K562 (cell line): Measurements from ENCODE around the gene HP. TPM values are rescaled to one million over a fixed set of nuclear protein-coding genes. Genes with fewer than 3 reads are reported as not detected.
A peak's percentile ranks its signal among the peaks of the same experiment; 100 is the strongest.
"Not testable (repeated sequence)": the region's sequence is repeated elsewhere in the genome, so short reads cannot be mapped to it uniquely, and the experiment has no call there.

Source experiments
- ATAC-seq: fragments of 200-7000 bp; cut with Tn5 transposase; 3 replicates; pipeline ENCODE4 v1.9.1; 2020; ENCODE audit warnings: moderate library complexity
- BruUV-seq: library from RNA; stranded (reverse); fragments of 400-500 nt; replicated peaks from 2 replicates; lab custom pipeline; 2021; lab: Mats Ljungman, UMichigan
- CTCF ChIA-PET: fragments of 300-600 bp; formaldehyde crosslinking; extraction: SDS; loops from one replicate; lab custom pipeline; 2021; ENCODE audit warnings: low intra/inter-chr PET ratio; lab: Yijun Ruan, JAX
- POLR2A ChIA-PET: fragments of 300-600, 350-650 bp; sonication (Branson Sonifier 250); formaldehyde crosslinking; extraction: SDS; loops from one replicate; lab custom pipeline; 2021; ENCODE audit warnings: antibody characterized with exemption, inconsistent platforms; lab: Yijun Ruan, JAX
- DNase-seq, 4 experiments: peaks; one replicate each; pipeline versions ENCODE4 v3.0.0 to v3.0.0-alpha.2; 2011 to 2018; ENCODE audit warnings: low spot score in 3 of 4, mixed read lengths in 3 of 4; ENCODE audit errors: extremely low read depth in 1 of 4
- FAIRE-seq: peaks from 2 replicates; lab custom pipeline; 2011; peaks lifted over from hg19 to GRCh38; lab: Jason Lieb, UNC
- H2AFZ ChIP-seq: 2 replicates; pipeline ENCODE4 v1.6.0; 2011; ENCODE audit warnings: low read depth, low read length, control low read depth, inconsistent platforms
- H3K27ac ChIP-seq: fragments of 200-600 bp; 3 replicates; pipeline ENCODE4 v1.8.0; 2011; ENCODE audit warnings: low read depth, mild to moderate bottlenecking, control low read depth, inconsistent platforms, low read length, moderate library complexity, mixed read lengths; ENCODE audit errors: extremely low read depth
- H3K27me3 ChIP-seq, 2 experiments: fragments of 300-600 bp in 1 of 2; 2 replicates in 1 of 2; 3 replicates in 1 of 2; pipeline versions ENCODE4 v1.6.0 to v1.8.0; 2011; ENCODE audit warnings: inconsistent platforms in 2 of 2, low read length in 2 of 2, mild to moderate bottlenecking in 1 of 2, mixed read lengths in 1 of 2, moderate library complexity in 1 of 2; ENCODE audit not compliant: control insufficient read depth in 2 of 2, insufficient read depth in 2 of 2
- H3K36me3 ChIP-seq: fragments of 300-600 bp; 3 replicates; pipeline ENCODE4 v1.8.0; 2011; ENCODE audit warnings: mild to moderate bottlenecking, low read length, inconsistent platforms; ENCODE audit not compliant: control insufficient read depth, insufficient read depth
- H3K4me1 ChIP-seq, 2 experiments: fragments of 200-600 bp in 1 of 2; replicated peaks in 1 of 2; 2 replicates in 1 of 2; 3 replicates in 1 of 2; pipeline versions ENCODE4 v1.5.1 to v1.8.0; 2011; ENCODE audit warnings: inconsistent platforms in 2 of 2, low read length in 2 of 2, mild to moderate bottlenecking in 1 of 2, mixed read lengths in 1 of 2, moderate library complexity in 1 of 2; ENCODE audit not compliant: control insufficient read depth in 2 of 2, insufficient read depth in 2 of 2
- H3K4me2 ChIP-seq: 2 replicates; pipeline ENCODE4 v1.6.1; 2011; ENCODE audit warnings: low read length, control low read depth, inconsistent platforms, mixed read lengths; ENCODE audit not compliant: insufficient read depth
- H3K4me3 ChIP-seq: fragments of 200-600 bp; sonication (generic), shearing (Covaris generic); 2 replicates; pipeline ENCODE4 v1.5.1; 2016; ENCODE audit warnings: control low read depth, inconsistent platforms
- H3K79me2 ChIP-seq: fragments of 200-600 bp; 3 replicates; pipeline ENCODE4 v1.8.0; 2011; ENCODE audit warnings: low read length, inconsistent platforms; ENCODE audit not compliant: control insufficient read depth, insufficient read depth
- H3K9ac ChIP-seq, 2 experiments: 2 replicates each; pipeline versions ENCODE4 v1.6.0 to v1.6.1; 2011; ENCODE audit warnings: low read depth in 2 of 2, low read length in 2 of 2, control low read depth in 1 of 2, inconsistent platforms in 1 of 2, mild to moderate bottlenecking in 1 of 2, mixed read lengths in 1 of 2; ENCODE audit not compliant: insufficient read depth in 1 of 2
- H3K9me1 ChIP-seq: one replicate; pipeline ENCODE4 v1.6.0; 2011; ENCODE audit warnings: inconsistent platforms, mild to moderate bottlenecking, low read length, moderate library complexity; ENCODE audit not compliant: control insufficient read depth, insufficient read depth
- H3K9me3 ChIP-seq: replicated peaks from 2 replicates; pipeline ENCODE4 v1.5.1; 2011; ENCODE audit warnings: low read depth, low read length, inconsistent platforms; ENCODE audit not compliant: control insufficient read depth, insufficient read depth
- H4K20me1 ChIP-seq: replicated peaks from 2 replicates; pipeline ENCODE4 v1.6.1; 2011; ENCODE audit warnings: low read length, inconsistent platforms, mixed read lengths; ENCODE audit not compliant: control insufficient read depth, insufficient read depth
- CEBPB ChIP-seq: fragments of 450-650 bp; IDR thresholded peaks from 2 replicates; pipeline ENCODE4 v1.6.1; 2016; ENCODE audit warnings: missing genetic modification characterization, missing compliant biosample characterization
- CEBPG ChIP-seq, 3 experiments: fragments of 200-800 bp in 1 of 3; sonication (Bioruptor generic) in 1 of 3; sonication (generic) in 1 of 3; formaldehyde crosslinking in 1 of 3; IDR thresholded peaks in 2 of 3; conservative IDR thresholded peaks in 1 of 3; 2 replicates each; pipeline versions ENCODE4 v1.6.1 to v1.8.0; 2016 to 2022; ENCODE audit warnings: missing compliant biosample characterization in 2 of 3, missing genetic modification characterization in 2 of 3, mild to moderate bottlenecking in 1 of 3, missing genetic modification reagents in 1 of 3
- ERF ChIP-seq: fragments of 450-650 bp; formaldehyde crosslinking; IDR thresholded peaks from 2 replicates; pipeline ENCODE4 v1.4.0; 2020; ENCODE audit warnings: mild to moderate bottlenecking, mixed read lengths
- HOMEZ ChIP-seq: fragments of 250-450 bp; sonication (Bioruptor Pico); IDR thresholded peaks from 2 replicates; pipeline ENCODE4 v1.4.0; 2020; ENCODE audit warnings: mild to moderate bottlenecking, moderate library complexity
- U2AF1 ChIP-seq: fragments of 200-400 bp; formaldehyde crosslinking; optimal IDR thresholded peaks from 2 replicates; pipeline ENCODE3; 2017; ENCODE audit warnings: mild to moderate bottlenecking, low read depth, low read length, moderate library complexity
- ZNF707 ChIP-seq: fragments of 250-450 bp; sonication (Bioruptor Pico); conservative IDR thresholded peaks from 2 replicates; pipeline ENCODE4 v1.8.0; 2022; ENCODE audit warnings: inconsistent platforms, mild to moderate bottlenecking, moderate library complexity
- WGBS: fragments of 100-300 bp; shearing (Covaris generic); methylation state at CpG from one replicate; pipeline ENCODE4 v1.1.6; 2016; ENCODE audit warnings: low coverage, mixed read lengths; ENCODE audit not compliant: insufficient coverage; ENCODE audit errors: missing lambda C conversion rate; 5-methylcytosine and 5-hydroxymethylcytosine counted together
- in situ Hi-C: fragments of 300-500 bp; cut with MboI; formaldehyde crosslinking; loops from 4 replicates; pipeline ENCODE4 v1.15.0; 2018; ENCODE audit warnings: inconsistent platforms, mixed read lengths
- intact Hi-C: fragments of 100-400 bp; cut with micrococcal nuclease; formaldehyde crosslinking; loops from 2 replicates; pipeline ENCODE4 v1.14.2; 2022
- polyA plus RNA-seq, 8 experiments: library from polyadenylated mRNA; depleted of rRNA in 4 of 8; stranded (reverse) in 5 of 8; unstranded in 3 of 8; fragments of >200 nt; fragmentation: Nextera tagmentation in 2 of 8; fragmentation: Illumina TruSeq in 1 of 8; extraction: Ambion mirVana in 2 of 8; extraction: Trizol in 1 of 8; gene quantifications; 2 replicates each; pipeline versions ENCODE4 v1.2.1 to v1.2.3, GENCODE V29; 2011 to 2014; ENCODE audit warnings: inconsistent platforms in 1 of 8, missing spikeins in 1 of 8
- total RNA-seq, 7 experiments: library from RNA; depleted of rRNA in 6 of 7; stranded (reverse); fragments of >200 nt in 6 of 7; fragmentation: Illumina TruSeq in 2 of 7; extraction: Trizol in 2 of 7; gene quantifications; 2 replicates each; pipeline versions ENCODE4 v1.2.1 to v1.2.3, GENCODE V29; 2011 to 2021; ENCODE audit warnings: low replicate concordance in 1 of 7

Gene HP
- total and polyA plus RNA-seq, 9 of the 15 experiments (the other 6 are each of a cell fraction or from before 2014, with no cell fraction given), result 0.04 to 8.7 TPM; not detected in 7

GRCh38 chr16:72051818-72052217 is 2.5 kb upstream of the HP start:
- Histone ChIP-seq H3K4me3 (no peak overlapping the region), H3K36me3 (no peaks in the 10 kb centered on the region), H3K4me2 (no peak overlapping the region), H4K20me1 (0 out of 2 replicates have a peak, but pooled peaks cover 4% of the 10 kb centered on the region), H3K27me3 (peaks cover 11 to 13% of the 10 kb centered on the region in 2 experiments; a peak in 4 of 5 replicates), H3K79me2 (no peaks in the 10 kb centered on the region)
- POLR2A ChIA-PET, result no interaction called here
- intact Hi-C loops, result no loop called here
- TF ChIP-seq CEBPB (peak; percentile 72), CEBPG (CRISPR knock-in tag; IDR thresholded peaks at IDR 0.05) (no peak), CEBPG (tag; conservative IDR thresholded peaks at IDR 0.05 in 1 of 2, IDR thresholded peaks at IDR 0.05 in 1 of 2) (peak; percentile 24 to 55; a peak in 2 of 4 replicates), ERF (CRISPR knock-in tag) (no peak), U2AF1 (no peak)
- TF ChIP-seq, all 486 proteins: peak for 2
- Histone ChIP-seq H3K27ac (no peak overlapping the region), H3K9ac (no peak overlapping the region), H3K4me1 (no peaks in the 10 kb centered on the region), H3K9me3 (no peaks in the 10 kb centered on the region), H3K9me1 (no peaks in the 10 kb centered on the region), H2AFZ (no peak overlapping the region)
- DNase-seq, result no peak
- WGBS, result 0% methylated on average over 2 of the region's 2 CpGs
- CTCF ChIA-PET, result no interaction called here
- in situ Hi-C loops, result no loop called here
- FAIRE-seq, result no peak
- no TSS peak for BruUV-seq
- ATAC-seq, result no peak

GRCh38 chr16:72055911-72056310 is 1.6 kb downstream of the HP start:
- no peaks in the 10 kb centered on the region for H3K9me1 ChIP-seq
- ChIA-PET POLR2A (no interaction called here), CTCF (no interaction called here)
- no peak for DNase-seq
- no peak overlapping the region for H3K4me2 ChIP-seq
- intact Hi-C loops (no loop called here), in situ Hi-C loops (no loop called here)
- no peak overlapping the region for H3K27ac ChIP-seq
- WGBS, result 0% methylated on average over 4 of the region's 4 CpGs
- no peaks in the 10 kb centered on the region for H3K4me1 ChIP-seq
- H3K27me3 ChIP-seq, result peaks cover 17 to 18% of the 10 kb centered on the region in 2 experiments; a peak in 4 of 5 replicates
- FAIRE-seq, result no peak
- H3K79me2 ChIP-seq, result no peaks in the 10 kb centered on the region
- ATAC-seq, result no peak
- 0 out of 2 replicates have a peak, but pooled peaks cover 4% of the 10 kb centered on the region for H4K20me1 ChIP-seq
- H3K4me3 ChIP-seq, result no peak overlapping the region
- H2AFZ ChIP-seq, result no peak overlapping the region
- no TSS peak for BruUV-seq
- H3K36me3 ChIP-seq, result no peaks in the 10 kb centered on the region
- TF ChIP-seq HOMEZ (CRISPR knock-in tag) (no peak), ZNF707 (no peak)
- H3K9me3 ChIP-seq, result no peaks in the 10 kb centered on the region
- H3K9ac ChIP-seq, result no peak overlapping the region

GRCh38 chr16:72057313-72057712 is 3.0 kb downstream of the HP start:
- in situ Hi-C loops, H4K20me1 ChIP-seq, H3K9me3 ChIP-seq, H3K27ac ChIP-seq, DNase-seq, H3K9ac ChIP-seq, intact Hi-C loops, H3K79me2 ChIP-seq, ATAC-seq, H3K4me3 ChIP-seq, H2AFZ ChIP-seq, FAIRE-seq, POLR2A ChIA-PET, BruUV-seq, H3K4me1 ChIP-seq, CTCF ChIA-PET, H3K36me3 ChIP-seq, H3K4me2 ChIP-seq, H3K9me1 ChIP-seq: not testable (repeated sequence)
- H3K27me3 ChIP-seq, result peaks cover 17 to 20% of the 10 kb centered on the region in 2 experiments; a peak in 4 of 5 replicates
- no CpG with 5 or more reads among the region's 6 CpGs for WGBS
